Measurements from ENCODE around the gene AP3S2. TPM values are rescaled to one million over a fixed set of nuclear protein-coding genes. Genes with fewer than 3 reads are reported as not detected.

The AP3S2 gene
- total and polyA plus RNA-seq, 2 donors (not counting 1 experiment from before 2014, with no cell fraction given) = 11.3 to 32.3 TPM

- ChIA-PET POLR2A (no interaction called here), CTCF (no interaction called here)
- no peak for TF ChIP-seq EZH2 (IDR thresholded peaks at IDR 0.05; ENCODE audit: borderline replicate concordance, insufficient read depth, low read depth, low read length, poor library complexity, severe bottlenecking)
- TF ChIP-seq, protein P1, sequence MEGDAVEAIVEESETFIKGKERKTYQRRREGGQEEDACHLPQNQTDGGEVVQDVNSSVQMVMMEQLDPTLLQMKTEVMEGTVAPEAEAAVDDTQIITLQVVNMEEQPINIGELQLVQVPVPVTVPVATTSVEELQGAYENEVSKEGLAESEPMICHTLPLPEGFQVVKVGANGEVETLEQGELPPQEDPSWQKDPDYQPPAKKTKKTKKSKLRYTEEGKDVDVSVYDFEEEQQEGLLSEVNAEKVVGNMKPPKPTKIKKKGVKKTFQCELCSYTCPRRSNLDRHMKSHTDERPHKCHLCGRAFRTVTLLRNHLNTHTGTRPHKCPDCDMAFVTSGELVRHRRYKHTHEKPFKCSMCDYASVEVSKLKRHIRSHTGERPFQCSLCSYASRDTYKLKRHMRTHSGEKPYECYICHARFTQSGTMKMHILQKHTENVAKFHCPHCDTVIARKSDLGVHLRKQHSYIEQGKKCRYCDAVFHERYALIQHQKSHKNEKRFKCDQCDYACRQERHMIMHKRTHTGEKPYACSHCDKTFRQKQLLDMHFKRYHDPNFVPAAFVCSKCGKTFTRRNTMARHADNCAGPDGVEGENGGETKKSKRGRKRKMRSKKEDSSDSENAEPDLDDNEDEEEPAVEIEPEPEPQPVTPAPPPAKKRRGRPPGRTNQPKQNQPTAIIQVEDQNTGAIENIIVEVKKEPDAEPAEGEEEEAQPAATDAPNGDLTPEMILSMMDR (IDR thresholded peaks at IDR 0.05) = no peak
- peaks cover 4% of the 10 kb centered on the region for H3K4me1 Mint-ChIP-seq
- H2AFZ ChIP-seq (ENCODE audit: insufficient read depth, low read depth, low read length, poor library complexity, severe bottlenecking) = no peak overlapping the region
- peaks cover 0 to 28% (median 13%) of the 10 kb centered on the region in 4 experiments for H3K27me3 ChIP-seq (replicated peaks in 1 of 4; ENCODE audit: control extremely low read depth in 1 of 4, control insufficient read depth in 3 of 4, insufficient read depth in 4 of 4, low read length in 3 of 4)
- DNase-seq (no peak), ATAC-seq (ENCODE audit: low read depth) (no peak)
- no peaks in the 10 kb centered on the region for H3K79me2 ChIP-seq (ENCODE audit: control insufficient read depth, insufficient read depth, low read length)
- H3K4me3 Mint-ChIP-seq = no peak overlapping the region
- intact Hi-C loops (cut with micrococcal nuclease) = no loop called here
- peaks cover 11% of the 10 kb centered on the region for H3K27me3 Mint-ChIP-seq
- no peaks in the 10 kb centered on the region for H3K9me3 ChIP-seq (ENCODE audit: control extremely low read depth in 1 of 3, control insufficient read depth in 2 of 3, insufficient read depth in 1 of 3, low read length in 2 of 3)
- peaks cover 11 to 13% of the 10 kb centered on the region in 2 donors for H3K4me1 ChIP-seq (ENCODE audit: control insufficient read depth in 2 of 2, insufficient read depth in 2 of 2, low read length in 2 of 2)
- H3K4me2 ChIP-seq (replicated peaks; ENCODE audit: low read depth, low read length, poor library complexity, severe bottlenecking) = no peak overlapping the region
- H3K4me3 ChIP-seq (ENCODE audit: control extremely low read depth in 1 of 5, extremely low read depth in 1 of 5, insufficient read depth in 1 of 5, low read depth in 2 of 5, low read length in 4 of 5) = no peak overlapping the region
- no peaks in the 10 kb centered on the region for H4K20me1 ChIP-seq (ENCODE audit: control insufficient read depth, insufficient read depth, low read length, poor library complexity, severe bottlenecking)
- 98% methylated on average over 5 of the region's 5 CpGs for WGBS (ENCODE audit: insufficient coverage)
- no peak overlapping the region for H3K27ac ChIP-seq (ENCODE audit: low read length in 2 of 2)
- no peak overlapping the region for H3K27ac Mint-ChIP-seq
- no peaks in the 10 kb centered on the region for H3K9me3 Mint-ChIP-seq (ENCODE audit: insufficient read depth)
- no peak overlapping the region for H3K9ac ChIP-seq (ENCODE audit: low read length)
- no peaks in the 10 kb centered on the region for H3K36me3 ChIP-seq (replicated peaks in 1 of 2; ENCODE audit: control extremely low read depth in 1 of 2, control insufficient read depth in 1 of 2, extremely low read depth in 1 of 2, insufficient read depth in 2 of 2, low read length in 1 of 2)
These were observed 84.0 kb downstream of the AP3S2 start for GRCh38 chr15:89809787-89810148.

- POLR2A ChIA-PET = no interaction called here
- TF ChIP-seq, protein P1 (IDR thresholded peaks at IDR 0.05) = no peak
- no peak for TF ChIP-seq EZH2 (IDR thresholded peaks at IDR 0.05; ENCODE audit: borderline replicate concordance, insufficient read depth, low read depth, low read length, poor library complexity, severe bottlenecking)
- no peak for DNase-seq
- Mint-ChIP-seq H3K27ac (no peak overlapping the region), H3K9me3 (ENCODE audit: insufficient read depth) (no peaks in the 10 kb centered on the region), H3K4me3 (no peak overlapping the region), H3K27me3 (peaks cover 11% of the 10 kb centered on the region), H3K4me1 (peaks cover 4% of the 10 kb centered on the region)
- ATAC-seq (ENCODE audit: low read depth) = no peak
- Histone ChIP-seq H3K9me3 (ENCODE audit: control extremely low read depth in 1 of 3, control insufficient read depth in 2 of 3, insufficient read depth in 1 of 3, low read length in 2 of 3) (no peaks in the 10 kb centered on the region), H3K79me2 (ENCODE audit: control insufficient read depth, insufficient read depth, low read length) (no peaks in the 10 kb centered on the region), H4K20me1 (ENCODE audit: control insufficient read depth, insufficient read depth, low read length, poor library complexity, severe bottlenecking) (no peaks in the 10 kb centered on the region), H3K4me3 (ENCODE audit: control extremely low read depth in 1 of 5, extremely low read depth in 1 of 5, insufficient read depth in 1 of 5, low read depth in 2 of 5, low read length in 4 of 5) (no peak overlapping the region), H3K4me1 (ENCODE audit: control insufficient read depth in 2 of 2, insufficient read depth in 2 of 2, low read length in 2 of 2) (peaks cover 8 to 9% of the 10 kb centered on the region in 2 donors), H3K27ac (ENCODE audit: low read length in 2 of 2) (no peak overlapping the region), H3K4me2 (replicated peaks; ENCODE audit: low read depth, low read length, poor library complexity, severe bottlenecking) (no peak overlapping the region), H2AFZ (ENCODE audit: insufficient read depth, low read depth, low read length, poor library complexity, severe bottlenecking) (no peak overlapping the region), H3K9ac (ENCODE audit: low read length) (no peak overlapping the region), H3K36me3 (replicated peaks in 1 of 2; ENCODE audit: control extremely low read depth in 1 of 2, control insufficient read depth in 1 of 2, extremely low read depth in 1 of 2, insufficient read depth in 2 of 2, low read length in 1 of 2) (no peaks in the 10 kb centered on the region), H3K27me3 (replicated peaks in 1 of 4; ENCODE audit: control extremely low read depth in 1 of 4, control insufficient read depth in 3 of 4, insufficient read depth in 4 of 4, low read length in 3 of 4) (peaks cover 0 to 23% (median 12%) of the 10 kb centered on the region in 4 experiments)
- intact Hi-C loops (cut with micrococcal nuclease) = no loop called here
- WGBS (ENCODE audit: insufficient coverage) = 97% methylated on average over 6 of the region's 8 CpGs
- CTCF ChIA-PET = no interaction called here
These were observed 84.6 kb downstream of the AP3S2 start for GRCh38 chr15:89809093-89809786.

All from B cell (primary cell).